Prostate gland (tissue), 2 donors: ENCODE results near the gene MICALL2.

ENCODE experiments used
- CTCF ChIP-seq, 4 experiments: fragments of 200-600 bp in 2 of 4; fragments of 450-650 bp in 2 of 4; sonication (generic) in 2 of 4; IDR thresholded peaks; 1 replicate in 3 of 4; 2 replicates in 1 of 4; pipeline ENCODE4 v1.5.1; 2016 to 2019; ENCODE audit warnings: antibody characterized with exemption in 4 of 4, mild to moderate bottlenecking in 2 of 4, moderate library complexity in 2 of 4
- POLR2A ChIP-seq: fragments of 450-650 bp; IDR thresholded peaks from one replicate; pipeline ENCODE4 v1.6.1; 2016; ENCODE audit warnings: antibody characterized with exemption, mild to moderate bottlenecking

DNA sequence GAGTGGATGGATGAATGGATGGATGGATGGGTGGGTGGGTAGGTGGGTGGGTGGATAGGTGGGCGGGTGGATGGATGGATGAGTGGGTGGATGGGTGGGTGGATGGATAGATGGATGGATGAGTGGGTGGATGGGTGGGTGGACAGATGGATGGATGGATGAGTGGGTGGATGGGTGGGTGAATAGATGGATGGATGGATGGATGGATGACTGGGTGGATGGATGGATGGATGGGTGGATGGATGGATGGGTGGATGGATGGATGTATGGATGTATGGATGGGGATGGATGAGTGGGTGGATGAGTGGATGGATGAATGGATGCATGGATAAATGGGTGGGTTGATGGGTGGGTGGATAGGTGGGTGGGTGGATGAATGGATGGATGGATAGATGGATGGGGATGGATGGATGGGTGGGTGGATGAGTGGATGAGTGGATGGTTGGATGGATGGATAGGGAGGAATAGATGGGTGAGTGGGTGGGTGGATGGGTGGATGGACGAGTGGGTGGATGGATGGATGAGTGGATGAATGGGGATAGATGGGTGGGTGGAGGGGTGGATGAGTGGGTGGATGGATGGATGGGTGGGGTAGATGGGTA is 43.8 kb downstream of the MICALL2 start:
- TF ChIP-seq POLR2A (no peak), CTCF (IDR thresholded peaks at IDR 0.05) (no peak)
